ENCODE results near the gene ACTN1. TPM values are rescaled to one million over a fixed set of nuclear protein-coding genes. Genes with fewer than 3 reads are reported as not detected.
"Not testable (repeated sequence)": the region's sequence is repeated elsewhere in the genome, so short reads cannot be mapped to it uniquely, and the experiment has no call there.

ACTN1 gene
- polyA plus RNA-seq, 3 donors, result 41.4 to 75.0 (median 69.4) TPM

DNA sequence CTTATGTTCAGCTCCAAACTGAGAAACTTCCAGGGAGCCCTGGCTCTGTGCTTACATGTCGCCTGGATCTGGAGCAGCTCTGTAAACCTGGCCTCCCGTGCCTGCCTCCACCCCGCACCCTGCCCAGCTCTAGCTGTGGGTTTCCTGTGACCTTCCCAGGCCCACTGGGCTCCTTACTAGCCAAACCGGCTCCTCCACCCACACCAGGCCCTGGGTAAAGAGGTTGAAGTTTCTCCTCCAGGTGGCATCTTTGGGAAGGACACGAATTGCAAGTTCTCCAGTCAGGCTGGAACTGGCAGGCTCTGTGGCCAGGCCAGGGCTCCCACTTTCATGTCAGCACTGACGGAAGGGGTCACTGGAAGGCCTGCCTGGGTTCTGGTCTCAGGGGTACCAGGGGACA, 125.4 kb downstream of the ACTN1 start:
- Mint-ChIP-seq H3K9me3 (peaks cover 3 to 18% (median 11%) of the 10 kb centered on the region in 7 donors), H3K4me1 (no peaks in the 10 kb centered on the region), H3K4me3 (no peak overlapping the region), H3K27me3 (ENCODE audit: low read depth in 3 of 3) (peaks cover 0 to 5% (median 0%) of the 10 kb centered on the region in 3 donors), H3K36me3 (no peaks in the 10 kb centered on the region), H3K27ac (no peak overlapping the region)
- no peak overlapping the region for H3K9ac ChIP-seq (ENCODE audit: insufficient read depth, low read length, poor library complexity, severe bottlenecking)
- no peak overlapping the region for H2AFZ ChIP-seq (ENCODE audit: insufficient read depth, low read depth, low read length, poor library complexity, severe bottlenecking)
- no peaks in the 10 kb centered on the region for H4K20me1 ChIP-seq (ENCODE audit: insufficient read depth, low read length)
- no peaks in the 10 kb centered on the region for H3K4me1 ChIP-seq (ENCODE audit: control insufficient read depth in 1 of 2, insufficient read depth in 2 of 2, low read length in 2 of 2)
- H3K27me3 ChIP-seq (ENCODE audit: control insufficient read depth in 2 of 2, insufficient read depth in 2 of 2, low read length in 2 of 2), result no peaks in the 10 kb centered on the region
- H3K4me3 ChIP-seq (replicated peaks in 1 of 3; ENCODE audit: low read depth in 2 of 3, low read length in 3 of 3), result no peak overlapping the region
- WGBS (ENCODE audit: insufficient coverage), result 97% methylated on average over 5 of the region's 6 CpGs
- H3K79me2 ChIP-seq (ENCODE audit: insufficient read depth, low read length), result no peaks in the 10 kb centered on the region
- DNase-seq, result no peak
- H3K36me3 ChIP-seq (replicated peaks in 1 of 2; ENCODE audit: control insufficient read depth in 1 of 2, insufficient read depth in 2 of 2, low read length in 2 of 2), result no peaks in the 10 kb centered on the region
- intact Hi-C loops (cut with micrococcal nuclease), result no loop called here
- no peak overlapping the region for H3K27ac ChIP-seq (ENCODE audit: low read depth in 1 of 2, low read length in 2 of 2)
- no peak overlapping the region for H3K4me2 ChIP-seq (replicated peaks; ENCODE audit: extremely low read depth, low read length, poor library complexity, severe bottlenecking)
- peaks cover 4 to 18% of the 10 kb centered on the region in 2 donors for H3K9me3 ChIP-seq (replicated peaks in 1 of 2; ENCODE audit: control insufficient read depth in 1 of 2, insufficient read depth in 1 of 2, low read length in 2 of 2)
- TF ChIP-seq, protein P1, sequence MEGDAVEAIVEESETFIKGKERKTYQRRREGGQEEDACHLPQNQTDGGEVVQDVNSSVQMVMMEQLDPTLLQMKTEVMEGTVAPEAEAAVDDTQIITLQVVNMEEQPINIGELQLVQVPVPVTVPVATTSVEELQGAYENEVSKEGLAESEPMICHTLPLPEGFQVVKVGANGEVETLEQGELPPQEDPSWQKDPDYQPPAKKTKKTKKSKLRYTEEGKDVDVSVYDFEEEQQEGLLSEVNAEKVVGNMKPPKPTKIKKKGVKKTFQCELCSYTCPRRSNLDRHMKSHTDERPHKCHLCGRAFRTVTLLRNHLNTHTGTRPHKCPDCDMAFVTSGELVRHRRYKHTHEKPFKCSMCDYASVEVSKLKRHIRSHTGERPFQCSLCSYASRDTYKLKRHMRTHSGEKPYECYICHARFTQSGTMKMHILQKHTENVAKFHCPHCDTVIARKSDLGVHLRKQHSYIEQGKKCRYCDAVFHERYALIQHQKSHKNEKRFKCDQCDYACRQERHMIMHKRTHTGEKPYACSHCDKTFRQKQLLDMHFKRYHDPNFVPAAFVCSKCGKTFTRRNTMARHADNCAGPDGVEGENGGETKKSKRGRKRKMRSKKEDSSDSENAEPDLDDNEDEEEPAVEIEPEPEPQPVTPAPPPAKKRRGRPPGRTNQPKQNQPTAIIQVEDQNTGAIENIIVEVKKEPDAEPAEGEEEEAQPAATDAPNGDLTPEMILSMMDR (IDR thresholded peaks at IDR 0.05), result no peak

GRCh38 chr14:68852493-68852892, 126.6 kb downstream of the ACTN1 start:
- H3K4me1 ChIP-seq (ENCODE audit: control insufficient read depth in 1 of 2, insufficient read depth in 2 of 2, low read length in 2 of 2); H3K4me2 ChIP-seq (replicated peaks; ENCODE audit: extremely low read depth, low read length, poor library complexity, severe bottlenecking); intact Hi-C loops (cut with micrococcal nuclease); DNase-seq; H2AFZ ChIP-seq (ENCODE audit: insufficient read depth, low read depth, low read length, poor library complexity, severe bottlenecking); H3K4me1 Mint-ChIP-seq; H3K79me2 ChIP-seq (ENCODE audit: insufficient read depth, low read length); H3K27ac ChIP-seq (ENCODE audit: low read depth in 1 of 2, low read length in 2 of 2); H3K9ac ChIP-seq (ENCODE audit: insufficient read depth, low read length, poor library complexity, severe bottlenecking); H4K20me1 ChIP-seq (ENCODE audit: insufficient read depth, low read length); H3K36me3 Mint-ChIP-seq; H3K4me3 ChIP-seq (replicated peaks in 1 of 3; ENCODE audit: low read depth in 2 of 3, low read length in 3 of 3); H3K27ac Mint-ChIP-seq; H3K4me3 Mint-ChIP-seq; H3K27me3 Mint-ChIP-seq (ENCODE audit: low read depth in 3 of 3); H3K27me3 ChIP-seq (ENCODE audit: control insufficient read depth in 2 of 2, insufficient read depth in 2 of 2, low read length in 2 of 2); H3K36me3 ChIP-seq (replicated peaks in 1 of 2; ENCODE audit: control insufficient read depth in 1 of 2, insufficient read depth in 2 of 2, low read length in 2 of 2): not testable (repeated sequence)
- 100% methylated on average over 4 of the region's 7 CpGs for WGBS (ENCODE audit: insufficient coverage)
- H3K9me3 ChIP-seq (replicated peaks in 1 of 2; ENCODE audit: control insufficient read depth in 1 of 2, insufficient read depth in 1 of 2, low read length in 2 of 2), result peaks cover 4 to 18% of the 10 kb centered on the region in 2 donors
- H3K9me3 Mint-ChIP-seq, result peaks cover 3 to 18% (median 11%) of the 10 kb centered on the region in 7 donors

Measured in CD14-positive monocyte (primary cell).